A673 (cell line): ENCODE data around the gene RAPGEF5.

Source experiments
- EZH2 ChIP-seq: fragments of 200-600 bp; sonication (generic); IDR thresholded peaks from 2 replicates; pipeline ENCODE4 v1.6.1; 2017; ENCODE audit warnings: borderline replicate concordance, low read depth, mild to moderate bottlenecking, mixed read lengths, antibody characterized with exemption, low read length; ENCODE audit not compliant: poor library complexity, severe bottlenecking
- TF ChIP-seq, protein P1 (sequence below): fragments of 300-800, 200-600 bp; sonication (generic); conservative IDR thresholded peaks from 2 replicates; pipeline ENCODE4 v1.5.1; 2017; ENCODE audit warnings: low read depth, mild to moderate bottlenecking, antibody characterized with exemption, low read length, moderate library complexity, mixed read lengths

DNA sequence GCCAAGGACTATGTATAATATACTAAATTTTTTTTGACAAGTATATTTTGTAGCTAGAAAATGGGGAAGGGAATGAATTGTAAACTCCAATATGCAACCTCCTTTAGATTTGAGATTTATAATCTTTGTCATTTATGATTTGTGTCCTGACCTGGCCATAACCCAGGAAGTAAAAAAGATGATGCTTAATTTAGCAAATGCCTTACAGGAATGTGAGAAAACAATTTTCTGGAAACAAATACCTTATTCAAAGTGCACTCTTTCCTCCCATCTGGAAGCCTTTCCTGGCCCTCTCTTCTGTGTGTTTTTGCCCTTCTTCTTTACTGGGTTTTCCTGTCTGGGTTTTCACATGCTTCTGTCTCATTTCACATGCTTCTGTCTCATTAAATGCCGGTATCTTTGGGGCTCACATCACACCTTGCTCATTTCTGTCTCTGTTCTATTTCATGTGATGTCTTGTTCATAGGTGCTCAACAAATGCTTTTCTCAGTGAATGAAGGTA is 149.2 kb downstream of the RAPGEF5 start:
- TF ChIP-seq, protein P1, sequence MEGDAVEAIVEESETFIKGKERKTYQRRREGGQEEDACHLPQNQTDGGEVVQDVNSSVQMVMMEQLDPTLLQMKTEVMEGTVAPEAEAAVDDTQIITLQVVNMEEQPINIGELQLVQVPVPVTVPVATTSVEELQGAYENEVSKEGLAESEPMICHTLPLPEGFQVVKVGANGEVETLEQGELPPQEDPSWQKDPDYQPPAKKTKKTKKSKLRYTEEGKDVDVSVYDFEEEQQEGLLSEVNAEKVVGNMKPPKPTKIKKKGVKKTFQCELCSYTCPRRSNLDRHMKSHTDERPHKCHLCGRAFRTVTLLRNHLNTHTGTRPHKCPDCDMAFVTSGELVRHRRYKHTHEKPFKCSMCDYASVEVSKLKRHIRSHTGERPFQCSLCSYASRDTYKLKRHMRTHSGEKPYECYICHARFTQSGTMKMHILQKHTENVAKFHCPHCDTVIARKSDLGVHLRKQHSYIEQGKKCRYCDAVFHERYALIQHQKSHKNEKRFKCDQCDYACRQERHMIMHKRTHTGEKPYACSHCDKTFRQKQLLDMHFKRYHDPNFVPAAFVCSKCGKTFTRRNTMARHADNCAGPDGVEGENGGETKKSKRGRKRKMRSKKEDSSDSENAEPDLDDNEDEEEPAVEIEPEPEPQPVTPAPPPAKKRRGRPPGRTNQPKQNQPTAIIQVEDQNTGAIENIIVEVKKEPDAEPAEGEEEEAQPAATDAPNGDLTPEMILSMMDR = no peak
- no peak for TF ChIP-seq EZH2
